ENCODE results near the gene SLC34A3. TPM values are rescaled to one million over a fixed set of nuclear protein-coding genes. Genes with fewer than 3 reads are reported as not detected.

The SLC34A3 gene
- polyA plus RNA-seq (2011; rRNA removed) (not detected in 2 replicates), polyA minus RNA-seq (2011; rRNA and poly(A)+ RNA removed) (not detected in 2 replicates)

GRCh38 chr9:137230705-137231371 is at the start of gene SLC34A3:
SLC34A3 (plus strand) TSS chr9:137230901; CDS start chr9:137231703, 802 bp downstream.
- CTCF ChIA-PET, result no interaction called here
- no peak for TF ChIP-seq CTCF (IDR thresholded peaks at IDR 0.05; ENCODE audit: low read depth, low read length)
- Histone ChIP-seq H3K4me3 (ENCODE audit: low read depth, low read length) (no peak within 1 kb of the TSS), H3K9me3 (ENCODE audit: control insufficient read depth, insufficient read depth, low read length) (no peaks in the 10 kb centered on the region; the same call in 1 of the 2 replicates), H3K27me3 (ENCODE audit: control insufficient read depth, insufficient read depth, low read length) (no peaks in the 10 kb centered on the region), H3K27ac (ENCODE audit: low read depth, low read length) (no peak within 1 kb of the TSS)
- DNase-seq (ENCODE audit: low read depth, low spot score), result no peak
- POLR2A ChIA-PET, result interaction anchor here (1.9 kb wide), 1 partner anchor 10 kb away, joined by 7 read pairs; the partner anchor contains the start of gene TUBB4B

- Histone ChIP-seq H3K9me3 (ENCODE audit: control insufficient read depth, insufficient read depth, low read length) (no peaks in the 10 kb centered on the region), H3K27me3 (ENCODE audit: control insufficient read depth, insufficient read depth, low read length) (no peaks in the 10 kb centered on the region), H3K27ac (ENCODE audit: low read depth, low read length) (no peak overlapping the region), H3K4me3 (ENCODE audit: low read depth, low read length) (no peak overlapping the region)
- DNase-seq (ENCODE audit: low read depth, low spot score), result no peak
- TF ChIP-seq CTCF (IDR thresholded peaks at IDR 0.05; ENCODE audit: low read depth, low read length), result no peak
- ChIA-PET POLR2A (interaction anchor here (1.4 kb wide), 1 partner anchor 59 kb away, joined by 6 read pairs; the partner anchor contains the start of gene TUBB4B), CTCF (no interaction called here)
Measured at GRCh38 chr9:137181680-137182079, 49.0 kb upstream of the SLC34A3 start.

GRCh38 chr9:137182836-137183235 is 47.9 kb upstream of the SLC34A3 start:
- Histone ChIP-seq H3K9me3 (ENCODE audit: control insufficient read depth, insufficient read depth, low read length) (no peaks in the 10 kb centered on the region; the same call in 1 of the 2 replicates), H3K4me3 (ENCODE audit: low read depth, low read length) (no peak overlapping the region), H3K27ac (ENCODE audit: low read depth, low read length) (no peak overlapping the region), H3K27me3 (ENCODE audit: control insufficient read depth, insufficient read depth, low read length) (no peaks in the 10 kb centered on the region)
- POLR2A ChIA-PET, result interaction anchor here (1.4 kb wide), 1 partner anchor 58 kb away, joined by 6 read pairs; the partner anchor contains the start of gene TUBB4B
- DNase-seq (ENCODE audit: low read depth, low spot score), result no peak
- CTCF ChIA-PET, result no interaction called here
- TF ChIP-seq CTCF (IDR thresholded peaks at IDR 0.05; ENCODE audit: low read depth, low read length), result no peak

GRCh38 chr9:137183980-137184595 is 46.6 kb upstream of the SLC34A3 start:
- ChIA-PET POLR2A (no interaction called here), CTCF (no interaction called here)
- H3K27me3 ChIP-seq (ENCODE audit: control insufficient read depth, insufficient read depth, low read length), result no peaks in the 10 kb centered on the region
- TF ChIP-seq CTCF (IDR thresholded peaks at IDR 0.05; ENCODE audit: low read depth, low read length), result no peak
- H3K9me3 ChIP-seq (ENCODE audit: control insufficient read depth, insufficient read depth, low read length), result no peaks in the 10 kb centered on the region; the same call in 1 of the 2 replicates
- H3K4me3 ChIP-seq (ENCODE audit: low read depth, low read length), result no peak overlapping the region
- DNase-seq (ENCODE audit: low read depth, low spot score), result no peak
- no peak overlapping the region for H3K27ac ChIP-seq (ENCODE audit: low read depth, low read length)

Data from AG04450 (cell line).